ENCODE data around the gene ZNF674.
"Not testable (repeated sequence)": the region's sequence is repeated elsewhere in the genome, so short reads cannot be mapped to it uniquely, and the experiment has no call there.

ZNF674 gene

GRCh38 chrX:46461660-46462191 lies 83.5 kb downstream of the ZNF674 start:
- DNase-seq: no peak

DNA sequence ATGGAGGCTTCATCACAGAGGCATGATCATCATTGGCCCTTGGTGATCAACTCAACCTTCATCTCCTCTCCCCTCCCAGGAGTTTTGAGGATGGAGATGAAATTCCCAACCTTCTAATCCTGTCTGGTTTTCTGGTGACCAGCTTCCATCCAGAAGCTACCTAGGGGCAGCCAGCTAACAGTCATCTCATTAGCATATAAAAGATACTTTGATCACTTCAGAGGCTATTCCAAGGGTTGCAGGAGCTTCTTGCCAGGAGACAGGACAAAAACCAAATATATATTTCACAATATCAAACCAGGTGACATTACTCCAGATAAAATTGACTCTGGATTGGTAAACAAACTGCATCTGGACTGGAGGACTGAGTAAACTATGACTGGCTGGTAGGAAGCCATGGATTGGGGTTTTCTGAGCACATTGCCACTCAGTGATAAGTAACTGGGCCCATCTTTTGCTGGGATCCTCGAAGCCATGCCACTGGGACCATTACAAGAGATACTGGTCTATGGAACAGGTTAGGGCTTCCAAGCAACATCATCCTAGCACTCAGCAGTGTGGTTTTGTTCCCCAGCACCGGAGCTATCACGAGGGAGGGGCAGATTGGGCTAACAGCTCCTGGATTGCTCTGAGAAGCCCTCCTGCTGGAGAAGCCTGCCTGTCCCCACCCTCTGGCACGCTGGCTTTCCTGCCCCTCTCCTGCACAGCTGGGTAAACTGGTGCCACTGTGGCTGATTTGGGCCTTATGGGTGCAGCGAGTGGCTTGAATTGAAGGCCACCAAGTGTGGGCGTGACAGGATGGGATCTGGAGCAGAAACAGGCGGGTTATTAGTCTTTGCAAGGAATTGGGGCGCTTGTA lies 84.2 kb downstream of the ZNF674 start:
- not testable (repeated sequence) for DNase-seq

- DNase-seq: no peak
Observed at GRCh38 chrX:46459603-46460002, 85.6 kb downstream of the ZNF674 start.

- no peak for DNase-seq
Observed at GRCh38 chrX:46456125-46456922, 88.9 kb downstream of the ZNF674 start.

Measured in activated CD4-positive, alpha-beta T cell treated with anti-CD3 and anti-CD28 coated beads, Interleukin-2, amount 50 U/mL, for 4 hours (primary cell).